ENCODE measurements around the gene BCL7B. TPM values are rescaled to one million over a fixed set of nuclear protein-coding genes. Genes with fewer than 3 reads are reported as not detected.
"Not testable (repeated sequence)": the region's sequence is repeated elsewhere in the genome, so short reads cannot be mapped to it uniquely, and the experiment has no call there.

Gene BCL7B
- total and polyA plus RNA-seq, 10 of the 15 experiments (the other 5 are each of a cell fraction or from before 2014, with no cell fraction given): 10.9 to 61.8 (median 50.2) TPM

GRCh38 chr7:73585196-73585595 lies 27.7 kb upstream of the BCL7B start (continued):
- TF ChIP-seq POLR2AphosphoS5 (IDR thresholded peaks at IDR 0.05; ENCODE audit: low read length): no peak
- TF ChIP-seq ZBTB33 (IDR thresholded peaks at IDR 0.05): no peak

GRCh38 chr7:73582664-73583202 lies 25.2 kb upstream of the BCL7B start:
- H3K36me3 ChIP-seq (ENCODE audit: control insufficient read depth in 2 of 2, insufficient read depth in 2 of 2, low read length in 1 of 2): no peaks in the 10 kb centered on the region
- in situ Hi-C loops (cut with MboI): no loop called here
- ATAC-seq (no peak), DNase-seq (ENCODE audit: low read depth, low spot score) (no peak), FAIRE-seq (no peak)
- peaks cover 7% of the 10 kb centered on the region for H3K4me1 ChIP-seq (ENCODE audit: control insufficient read depth, insufficient read depth, low read length)
- no TSS peak for BruUV-seq (replicated peaks)
- no peak overlapping the region for H3K27ac ChIP-seq (ENCODE audit: control insufficient read depth, insufficient read depth)
- H3K4me2 ChIP-seq (ENCODE audit: control insufficient read depth, insufficient read depth): no peak overlapping the region
- 87% methylated on average over 6 of the region's 6 CpGs for WGBS (ENCODE audit: insufficient coverage, insufficient replicate concordance, low lambda C conversion rate, missing lambda C conversion rate)
- intact Hi-C loops (cut with micrococcal nuclease; ENCODE audit: unreplicated experiment): no loop called here
- no peaks in the 10 kb centered on the region for H3K9me3 ChIP-seq (replicated peaks; ENCODE audit: control insufficient read depth, insufficient read depth, low read length)
- RAD21 ChIA-PET (ENCODE audit: unreplicated experiment): interaction anchor here (1.0 kb wide), 1 partner anchor 62 kb away, joined by 3 read pairs; no protein-coding TSS in a partner anchor
- H3K9ac ChIP-seq (ENCODE audit: control insufficient read depth, insufficient read depth, low read length): no peak overlapping the region
- H3K4me3 ChIP-seq: no peak overlapping the region
- POLR2A ChIA-PET: no interaction called here
- H3K27me3 ChIP-seq (replicated peaks in 1 of 2; ENCODE audit: control insufficient read depth in 2 of 2, insufficient read depth in 2 of 2, low read length in 1 of 2): no peaks in the 10 kb centered on the region
- CTCF ChIA-PET: interaction anchor here (1.0 kb wide), 1 partner anchor 65 kb away, joined by 3 read pairs; no protein-coding TSS in a partner anchor
- SMC1A ChIA-PET (ENCODE audit: uncharacterized antibody, unreplicated experiment): interaction anchor here (0.8 kb wide), 1 partner anchor 143 kb away, joined by 3 read pairs; no protein-coding TSS in a partner anchor
- TF ChIP-seq ZBTB40 (IDR thresholded peaks at IDR 0.05; ENCODE audit: borderline replicate concordance) (no peak), FOXK2 (IDR thresholded peaks at IDR 0.05) (no peak), KAT2A (conservative IDR thresholded peaks at IDR 0.05; ENCODE audit: control insufficient read depth, low read depth, low read length) (no peak), ZNF217 (IDR thresholded peaks at IDR 0.05) (no peak)
- H2AFZ ChIP-seq (ENCODE audit: control insufficient read depth, low read depth, low read length): no peak overlapping the region
- H3K79me2 ChIP-seq (ENCODE audit: control insufficient read depth, insufficient read depth, low read length): peaks cover 5% of the 10 kb centered on the region
- no peaks in the 10 kb centered on the region for H4K20me1 ChIP-seq (ENCODE audit: control insufficient read depth, insufficient read depth)

- FAIRE-seq; intact Hi-C loops (cut with micrococcal nuclease; ENCODE audit: unreplicated experiment); H3K4me2 ChIP-seq (ENCODE audit: control insufficient read depth, insufficient read depth); H3K9me3 ChIP-seq (replicated peaks; ENCODE audit: control insufficient read depth, insufficient read depth, low read length); SMC1A ChIA-PET (ENCODE audit: uncharacterized antibody, unreplicated experiment); H3K27me3 ChIP-seq (replicated peaks in 1 of 2; ENCODE audit: control insufficient read depth in 2 of 2, insufficient read depth in 2 of 2, low read length in 1 of 2); in situ Hi-C loops (cut with MboI); H3K9ac ChIP-seq (ENCODE audit: control insufficient read depth, insufficient read depth, low read length); BruUV-seq (replicated peaks); H3K4me3 ChIP-seq; H3K36me3 ChIP-seq (ENCODE audit: control insufficient read depth in 2 of 2, insufficient read depth in 2 of 2, low read length in 1 of 2); DNase-seq (ENCODE audit: low read depth, low spot score); H3K27ac ChIP-seq (ENCODE audit: control insufficient read depth, insufficient read depth); H4K20me1 ChIP-seq (ENCODE audit: control insufficient read depth, insufficient read depth); ATAC-seq; RAD21 ChIA-PET (ENCODE audit: unreplicated experiment); H2AFZ ChIP-seq (ENCODE audit: control insufficient read depth, low read depth, low read length); CTCF ChIA-PET: not testable (repeated sequence)
- POLR2A ChIA-PET: interaction anchor here (0.7 kb wide), 1 partner anchor 95 kb away, joined by 4 read pairs; no protein-coding TSS in a partner anchor
- Histone ChIP-seq H3K79me2 (ENCODE audit: control insufficient read depth, insufficient read depth, low read length) (peaks cover 20% of the 10 kb centered on the region), H3K4me1 (ENCODE audit: control insufficient read depth, insufficient read depth, low read length) (peaks cover 15% of the 10 kb centered on the region)
- 80% methylated on average over 8 of the region's 9 CpGs for WGBS (ENCODE audit: insufficient coverage, insufficient replicate concordance, low lambda C conversion rate, missing lambda C conversion rate)
These were observed 23.5 kb upstream of the BCL7B start for GRCh38 chr7:73581006-73581405.
